Measurements from ENCODE around the gene KASH5. TPM values are rescaled to one million over a fixed set of nuclear protein-coding genes. Genes with fewer than 3 reads are reported as not detected.
A peak's percentile ranks its signal among the peaks of the same experiment; 100 is the strongest.

Gene KASH5
- total and polyA plus RNA-seq, 2 of the 13 experiments (the other 11 are each of a cell fraction or from before 2014, with no cell fraction given), result not detected

GRCh38 chr19:49363268-49364082, 24.6 kb upstream of the KASH5 start, which contains the start of gene DKKL1 (continued):
- TF ChIP-seq PAXIP1 (CRISPR knock-in tag; conservative IDR thresholded peaks at IDR 0.05), result peak; percentile 35; the same call in 1 of the 2 replicates
- TF ChIP-seq MTA3 (CRISPR knock-in tag; IDR thresholded peaks at IDR 0.05), result no peak
- TF ChIP-seq MTERF4 (CRISPR knock-in tag; IDR thresholded peaks at IDR 0.05), result peak; percentile 81; the same call in 1 of the 2 replicates
- TF ChIP-seq GABPA (IDR thresholded peaks at IDR 0.05; ENCODE audit: low read depth, low read length), result no peak
- TF ChIP-seq GABPA (CRISPR knock-in tag; IDR thresholded peaks at IDR 0.05; ENCODE audit: low read depth), result no peak
- TF ChIP-seq POLR2AphosphoS5 (IDR thresholded peaks at IDR 0.05; ENCODE audit: low read depth, low read length), result no peak
- no peak for TF ChIP-seq GATA4 (IDR thresholded peaks at IDR 0.05; ENCODE audit: borderline replicate concordance, low read depth)
- no peak for TF ChIP-seq ZNF143 (CRISPR knock-in tag; IDR thresholded peaks at IDR 0.05)
- no peak for TF ChIP-seq MTF1 (CRISPR knock-in tag; IDR thresholded peaks at IDR 0.05)
- peak; percentile 68; the same call in 1 of the 2 replicates for TF ChIP-seq POGZ (CRISPR knock-in tag; IDR thresholded peaks at IDR 0.05)
- TF ChIP-seq PTBP1 (IDR thresholded peaks at IDR 0.05; ENCODE audit: low read depth, low read length, poor library complexity, severe bottlenecking), result no peak
- TF ChIP-seq IRF2 (CRISPR knock-in tag; IDR thresholded peaks at IDR 0.05), result no peak
- no peak for TF ChIP-seq ATF7-NPFF (CRISPR knock-in tag; IDR thresholded peaks at IDR 0.05; ENCODE audit: low read depth)
- 0 out of 4 replicates have a peak, but pooled peaks of 1 of the 2 experiments have one; percentile 46 for TF ChIP-seq HMGXB4 (CRISPR knock-in tag; IDR thresholded peaks at IDR 0.05; ENCODE audit: borderline replicate concordance in 1 of 2, low read depth in 1 of 2)
- TF ChIP-seq NR3C1 (CRISPR knock-in tag; IDR thresholded peaks at IDR 0.05), result no peak
- TF ChIP-seq SAP130 (CRISPR knock-in tag; IDR thresholded peaks at IDR 0.05; ENCODE audit: low read depth), result peak; percentile 70
- TF ChIP-seq ZNF704 (CRISPR knock-in tag; IDR thresholded peaks at IDR 0.05; ENCODE audit: borderline replicate concordance), result no peak
- peak; percentile 88 for TF ChIP-seq HNRNPLL (IDR thresholded peaks at IDR 0.05; ENCODE audit: low read depth, low read length, poor library complexity, severe bottlenecking)
- peak; percentile 47; the same call in 1 of the 2 replicates for TF ChIP-seq SIN3A (IDR thresholded peaks at IDR 0.05; ENCODE audit: borderline replicate concordance, low read depth, low read length)
- no peak for TF ChIP-seq HDAC6 (IDR thresholded peaks at IDR 0.05; ENCODE audit: low read depth, low read length)

All from HepG2 (cell line).